ENCODE measurements around the gene COL4A4.

GRCh38 chr2:227057060-227057459, 106.9 kb downstream of the COL4A4 start:
- TF ChIP-seq CTCF (IDR thresholded peaks at IDR 0.05): no peak
- TF ChIP-seq POLR2AphosphoS5 (IDR thresholded peaks at IDR 0.05; ENCODE audit: insufficient read depth in 1 of 2, low read depth in 1 of 2): no peak
- TF ChIP-seq POLR2A (IDR thresholded peaks at IDR 0.05): no peak

Data from vagina (tissue), 2 donors.